ENCODE results near the gene MINDY2. TPM values are rescaled to one million over a fixed set of nuclear protein-coding genes. Genes with fewer than 3 reads are reported as not detected.

The MINDY2 gene
- total RNA-seq, 2 donors from 2014 or later, result 26.6 to 32.5 TPM

- H3K27me3 Mint-ChIP-seq (ENCODE audit: insufficient read depth), result no peaks in the 10 kb centered on the region
- TF ChIP-seq, protein P1, sequence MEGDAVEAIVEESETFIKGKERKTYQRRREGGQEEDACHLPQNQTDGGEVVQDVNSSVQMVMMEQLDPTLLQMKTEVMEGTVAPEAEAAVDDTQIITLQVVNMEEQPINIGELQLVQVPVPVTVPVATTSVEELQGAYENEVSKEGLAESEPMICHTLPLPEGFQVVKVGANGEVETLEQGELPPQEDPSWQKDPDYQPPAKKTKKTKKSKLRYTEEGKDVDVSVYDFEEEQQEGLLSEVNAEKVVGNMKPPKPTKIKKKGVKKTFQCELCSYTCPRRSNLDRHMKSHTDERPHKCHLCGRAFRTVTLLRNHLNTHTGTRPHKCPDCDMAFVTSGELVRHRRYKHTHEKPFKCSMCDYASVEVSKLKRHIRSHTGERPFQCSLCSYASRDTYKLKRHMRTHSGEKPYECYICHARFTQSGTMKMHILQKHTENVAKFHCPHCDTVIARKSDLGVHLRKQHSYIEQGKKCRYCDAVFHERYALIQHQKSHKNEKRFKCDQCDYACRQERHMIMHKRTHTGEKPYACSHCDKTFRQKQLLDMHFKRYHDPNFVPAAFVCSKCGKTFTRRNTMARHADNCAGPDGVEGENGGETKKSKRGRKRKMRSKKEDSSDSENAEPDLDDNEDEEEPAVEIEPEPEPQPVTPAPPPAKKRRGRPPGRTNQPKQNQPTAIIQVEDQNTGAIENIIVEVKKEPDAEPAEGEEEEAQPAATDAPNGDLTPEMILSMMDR (conservative IDR thresholded peaks at IDR 0.05), result no peak
- H3K4me3 Mint-ChIP-seq, result no peak overlapping the region
- no peak overlapping the region for H3K9ac ChIP-seq (ENCODE audit: extremely low read depth, low read length, poor library complexity, severe bottlenecking)
- H3K36me3 Mint-ChIP-seq (ENCODE audit: low read depth), result no peaks in the 10 kb centered on the region
- no peaks in the 10 kb centered on the region for H3K27me3 ChIP-seq (ENCODE audit: control insufficient read depth, insufficient read depth, low read length, poor library complexity, severe bottlenecking)
- WGBS, 2 experiments (ENCODE audit: insufficient coverage in 1 of 2, insufficient read length in 1 of 2), result 97 to 98% methylated on average over 7 to 8 of the region's 8 CpGs
- DNase-seq, result no peak
- H3K9me3 Mint-ChIP-seq, result no peaks in the 10 kb centered on the region
- H3K36me3 ChIP-seq (ENCODE audit: control insufficient read depth, insufficient read depth, low read length), result no peaks in the 10 kb centered on the region
- H3K27ac Mint-ChIP-seq, result no peak overlapping the region
- peaks cover 9% of the 10 kb centered on the region for H3K4me1 ChIP-seq (ENCODE audit: control insufficient read depth, insufficient read depth, low read length)
- H3K27ac ChIP-seq (ENCODE audit: low read depth, low read length), result no peak overlapping the region
- peaks cover 52% of the 10 kb centered on the region for H3K4me1 Mint-ChIP-seq
- H3K4me3 ChIP-seq (ENCODE audit: low read length), result no peak overlapping the region
- no peaks in the 10 kb centered on the region for H3K9me3 ChIP-seq (ENCODE audit: control insufficient read depth, low read length)
Measured at GRCh38 chr15:58742022-58742813, 28.9 kb upstream of the MINDY2 start.

GRCh38 chr15:58742819-58743502 is 28.1 kb upstream of the MINDY2 start:
- TF ChIP-seq, protein P1 (conservative IDR thresholded peaks at IDR 0.05), result no peak
- Histone ChIP-seq H3K4me3 (ENCODE audit: low read length) (no peak overlapping the region), H3K27me3 (ENCODE audit: control insufficient read depth, insufficient read depth, low read length, poor library complexity, severe bottlenecking) (no peaks in the 10 kb centered on the region), H3K36me3 (ENCODE audit: control insufficient read depth, insufficient read depth, low read length) (no peaks in the 10 kb centered on the region), H3K4me1 (ENCODE audit: control insufficient read depth, insufficient read depth, low read length) (peaks cover 6% of the 10 kb centered on the region), H3K9me3 (ENCODE audit: control insufficient read depth, low read length) (no peaks in the 10 kb centered on the region), H3K27ac (ENCODE audit: low read depth, low read length) (no peak overlapping the region), H3K9ac (ENCODE audit: extremely low read depth, low read length, poor library complexity, severe bottlenecking) (no peak overlapping the region)
- WGBS, 2 experiments (ENCODE audit: insufficient coverage in 1 of 2, insufficient read length in 1 of 2), result 84 to 100% methylated on average over 3 to 5 of the region's 5 CpGs
- no peak for DNase-seq
- Mint-ChIP-seq H3K27me3 (ENCODE audit: insufficient read depth) (no peaks in the 10 kb centered on the region), H3K36me3 (ENCODE audit: low read depth) (no peaks in the 10 kb centered on the region), H3K4me3 (no peak overlapping the region), H3K4me1 (peaks cover 50% of the 10 kb centered on the region), H3K27ac (peak overlapping the region; percentile 35), H3K9me3 (no peaks in the 10 kb centered on the region)

- Histone ChIP-seq H3K36me3 (ENCODE audit: control insufficient read depth, insufficient read depth, low read length) (no peaks in the 10 kb centered on the region), H3K9ac (ENCODE audit: extremely low read depth, low read length, poor library complexity, severe bottlenecking) (no peak overlapping the region), H3K27me3 (ENCODE audit: control insufficient read depth, insufficient read depth, low read length, poor library complexity, severe bottlenecking) (no peaks in the 10 kb centered on the region), H3K4me1 (ENCODE audit: control insufficient read depth, insufficient read depth, low read length) (peaks cover 4% of the 10 kb centered on the region), H3K9me3 (ENCODE audit: control insufficient read depth, low read length) (no peaks in the 10 kb centered on the region), H3K27ac (ENCODE audit: low read depth, low read length) (no peak overlapping the region), H3K4me3 (ENCODE audit: low read length) (peak overlapping the region; percentile 96)
- TF ChIP-seq, protein P1 (conservative IDR thresholded peaks at IDR 0.05), result no peak
- Mint-ChIP-seq H3K4me3 (no peak overlapping the region), H3K36me3 (ENCODE audit: low read depth) (no peaks in the 10 kb centered on the region), H3K4me1 (peaks cover 50% of the 10 kb centered on the region), H3K27ac (no peak overlapping the region), H3K9me3 (no peaks in the 10 kb centered on the region), H3K27me3 (ENCODE audit: insufficient read depth) (no peaks in the 10 kb centered on the region)
- DNase-seq, result no peak
- 89% methylated on average over 1 of the region's 1 CpG; no CpG with 5 or more reads in 1 of the 2 experiments for WGBS, 2 experiments (ENCODE audit: insufficient coverage in 1 of 2, insufficient read length in 1 of 2)
Measured at GRCh38 chr15:58746174-58746573, 24.9 kb upstream of the MINDY2 start.
